ENCODE data around the gene IRAG1.

The IRAG1 gene

GRCh38 chr11:10693509-10694081 is at the start of gene IRAG1:
Gene IRAG1 (minus strand): TSS chr11:10693755. CDS start chr11:10693602, 153 bp downstream.
- peak; percentile 72 for DNase-seq

- DNase-seq, result peak; percentile 46
Observed at GRCh38 chr11:10742460-10743208, 49.1 kb upstream of the IRAG1 start.

GRCh38 chr11:10735481-10736475 is 42.2 kb upstream of the IRAG1 start:
- DNase-seq, result peak; percentile 95

- no peak for DNase-seq
Observed at GRCh38 chr11:10731064-10731680, 37.6 kb upstream of the IRAG1 start.

- DNase-seq, result no peak
Observed at GRCh38 chr11:10730151-10730550, 36.6 kb upstream of the IRAG1 start.

GRCh38 chr11:10728789-10729472 is 35.4 kb upstream of the IRAG1 start:
- peak; percentile 74 for DNase-seq

- DNase-seq, result no peak
Observed at GRCh38 chr11:10728154-10728553, 34.6 kb upstream of the IRAG1 start.

- peak; percentile 61 for DNase-seq
Observed at GRCh38 chr11:10727146-10727851, 33.7 kb upstream of the IRAG1 start.

GRCh38 chr11:10725907-10726253 is 32.3 kb upstream of the IRAG1 start:
- no peak for DNase-seq

- DNase-seq, result peak; percentile 88
Observed at GRCh38 chr11:10725114-10725906, 31.8 kb upstream of the IRAG1 start.

- no peak for DNase-seq
Observed at GRCh38 chr11:10722307-10722706, 28.8 kb upstream of the IRAG1 start.

- DNase-seq, result peak; percentile 41
Observed at GRCh38 chr11:10720881-10721376, 27.4 kb upstream of the IRAG1 start.

GRCh38 chr11:10719616-10720015 is 26.1 kb upstream of the IRAG1 start:
- no peak for DNase-seq

- DNase-seq, result no peak
Observed at GRCh38 chr11:10716543-10717259, 23.1 kb upstream of the IRAG1 start.

- peak; percentile 87 for DNase-seq
Observed at GRCh38 chr11:10716122-10716521, 22.6 kb upstream of the IRAG1 start.

- no peak for DNase-seq
Observed at GRCh38 chr11:10715571-10715970, 22.0 kb upstream of the IRAG1 start.

- no peak for DNase-seq
Observed at GRCh38 chr11:10709299-10710086, 15.9 kb upstream of the IRAG1 start.

- DNase-seq, result no peak
Observed at GRCh38 chr11:10708131-10708530, 14.6 kb upstream of the IRAG1 start.

- DNase-seq, result peak; percentile 29
Observed at GRCh38 chr11:10701982-10702381, 8.4 kb upstream of the IRAG1 start.
